ENCODE measurements around the gene PDE6A.
A peak's percentile ranks its signal among the peaks of the same experiment; 100 is the strongest.

PDE6A gene

DNA sequence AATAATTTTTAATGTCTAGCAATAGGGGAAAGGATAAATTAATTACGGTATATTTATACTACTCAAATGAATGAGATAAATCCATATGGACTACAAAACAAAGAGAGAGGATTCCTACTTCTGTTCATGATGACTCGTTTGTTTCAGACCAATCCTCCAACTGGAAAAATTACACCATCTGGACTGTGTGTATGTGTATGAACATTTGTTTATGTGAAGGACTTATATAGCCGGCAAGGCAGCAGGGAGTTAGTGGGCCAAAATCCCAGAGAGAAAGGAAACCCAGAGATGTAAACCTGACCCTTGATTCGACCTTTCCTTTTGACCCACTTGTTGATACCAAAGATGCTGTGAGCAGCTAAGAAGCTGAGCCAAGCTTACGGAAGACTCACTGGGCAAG is 20.1 kb downstream of the PDE6A start:
- no peak for DNase-seq

DNA sequence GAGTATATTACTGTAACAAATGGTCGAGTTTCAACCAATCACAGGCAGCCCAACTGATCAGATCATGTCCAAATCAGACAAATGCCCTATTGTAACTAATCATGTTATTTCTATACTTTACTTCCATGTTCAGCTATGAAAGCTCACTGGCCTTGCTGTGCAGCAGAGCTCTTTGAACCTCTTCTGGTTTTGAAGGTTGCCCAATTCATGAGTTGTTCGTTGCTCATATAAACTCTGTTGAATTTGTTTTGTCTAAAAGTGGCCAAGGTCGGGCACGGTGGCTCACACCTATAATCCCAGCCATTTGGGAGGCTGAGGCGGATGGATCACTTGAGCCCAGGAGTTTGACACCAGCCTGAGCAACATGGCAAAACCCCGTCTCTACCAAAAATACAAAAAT is 21.6 kb downstream of the PDE6A start:
- DNase-seq, result no peak

DNA sequence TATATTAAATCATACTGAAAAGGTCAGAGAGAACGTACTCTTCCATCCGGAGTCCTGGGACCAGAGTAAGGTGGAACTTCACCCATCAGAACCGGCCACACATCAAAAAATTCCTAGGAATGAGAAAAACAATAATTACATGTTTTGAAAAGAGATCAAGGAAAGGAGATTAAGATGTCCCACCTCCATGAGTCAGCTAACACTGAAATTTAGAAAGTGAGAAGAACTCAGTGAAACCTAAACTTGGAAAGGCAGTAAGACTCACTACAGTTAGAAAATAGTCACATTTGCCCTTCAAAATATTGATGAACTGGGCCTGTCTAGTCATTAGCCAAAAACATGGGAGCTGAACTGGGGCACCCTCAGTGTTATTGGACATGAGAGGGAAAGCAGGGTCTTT is 23.0 kb downstream of the PDE6A start:
- no peak for DNase-seq

DNA sequence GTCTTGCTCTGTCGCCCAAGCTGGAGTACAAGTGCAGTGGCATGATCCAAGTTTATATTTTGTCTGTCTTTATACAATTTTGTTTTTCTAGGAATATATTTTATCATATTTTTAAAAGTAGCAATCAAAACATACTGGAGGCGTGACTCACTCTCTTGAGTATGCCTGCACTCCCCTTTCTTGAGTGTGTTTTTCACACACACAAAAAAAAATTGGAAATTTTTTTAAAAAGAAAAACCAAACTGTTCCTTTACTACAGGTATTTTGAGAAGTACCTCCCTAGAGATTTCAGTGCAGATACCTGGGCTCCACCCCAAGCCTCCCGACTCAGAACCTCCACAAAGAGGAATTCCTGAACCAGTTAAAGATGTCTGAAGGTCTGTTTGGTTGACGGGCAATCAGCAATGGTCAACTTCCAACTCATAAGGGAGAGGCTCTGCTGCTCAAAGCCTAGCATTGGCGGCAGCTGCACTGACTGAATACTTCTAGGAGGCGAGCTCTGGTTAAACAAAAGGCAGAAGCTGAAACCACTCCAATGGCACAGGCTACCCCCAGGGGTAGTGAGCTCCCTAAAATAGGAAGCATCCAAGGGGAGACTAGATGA is 27.4 kb downstream of the PDE6A start:
- DNase-seq, result no peak

DNA sequence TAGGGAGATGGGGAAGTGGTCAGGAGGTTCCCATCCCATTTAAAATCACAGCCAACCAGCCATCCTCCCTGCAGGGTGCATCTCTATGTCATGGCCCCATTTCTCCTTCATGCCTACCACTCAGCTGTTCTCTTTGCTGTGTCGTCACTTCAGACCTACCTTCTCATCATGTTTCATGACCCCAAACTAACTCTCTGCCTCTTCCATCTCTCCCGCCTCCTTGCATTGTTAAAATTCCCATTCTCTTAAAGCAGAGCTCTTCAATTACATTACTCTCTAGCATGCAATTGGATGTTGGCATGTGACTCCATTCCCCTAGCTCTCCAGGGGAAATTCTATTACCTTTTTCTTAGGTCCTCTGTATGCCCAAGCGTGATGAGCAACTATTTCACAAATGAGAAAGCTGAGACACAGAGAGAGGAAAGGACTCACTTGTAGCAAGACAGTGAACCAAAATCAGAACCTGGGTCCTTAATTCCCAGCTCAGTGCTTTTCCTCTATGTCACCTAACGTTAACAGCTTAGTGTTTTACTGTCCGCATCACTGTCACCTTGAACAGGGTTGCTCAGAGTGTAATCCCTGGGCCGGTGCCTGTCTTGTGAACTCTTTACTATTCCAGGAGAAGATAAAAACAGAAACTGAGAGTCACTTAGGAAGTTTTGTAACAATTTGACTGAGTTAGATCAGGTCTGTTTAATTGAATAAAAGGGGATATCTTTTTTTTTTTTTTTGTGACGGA is 28.1 kb downstream of the PDE6A start:
- no peak for DNase-seq

DNA sequence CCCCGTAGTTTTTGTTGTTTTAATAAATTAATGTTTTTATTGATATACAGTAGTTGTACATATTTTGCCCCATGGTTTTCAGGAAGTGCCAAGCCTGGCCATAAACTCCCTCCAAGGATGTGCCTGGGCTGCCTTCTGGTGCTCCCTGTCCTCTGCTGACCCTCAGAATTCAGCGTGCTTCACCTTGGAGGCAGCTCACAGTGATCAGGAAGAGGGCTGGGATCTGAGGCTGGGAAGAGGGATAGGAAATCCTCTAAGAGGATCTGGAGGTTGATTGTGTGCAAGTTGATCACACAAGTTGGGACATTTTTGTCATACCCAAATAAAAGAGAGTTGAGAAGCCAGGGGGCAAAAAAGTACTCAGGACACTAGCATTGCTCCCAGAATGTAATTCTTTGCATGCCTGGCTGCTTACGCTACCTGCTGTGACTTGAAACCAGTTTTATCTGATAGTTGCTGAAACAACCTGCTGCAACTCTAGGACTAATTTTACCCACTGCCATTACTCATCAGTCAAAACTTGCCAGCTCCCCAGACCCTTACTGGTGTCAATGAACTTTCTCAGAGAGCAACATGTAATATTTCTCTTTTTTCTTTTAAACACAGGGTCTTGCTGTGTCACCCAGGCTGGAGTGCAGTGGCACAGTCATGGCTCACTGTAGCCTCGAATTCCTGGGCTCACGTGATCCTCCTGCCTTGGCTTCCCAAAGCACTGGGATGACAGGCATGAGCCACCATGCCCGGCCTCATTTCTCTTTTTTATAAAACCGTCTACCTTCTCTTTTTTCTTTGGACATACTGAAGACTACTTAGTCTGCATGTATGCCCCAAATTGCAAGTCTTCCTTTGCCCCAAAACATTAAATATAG is 29.0 kb downstream of the PDE6A start:
- DNase-seq, result peak; percentile 88

DNA sequence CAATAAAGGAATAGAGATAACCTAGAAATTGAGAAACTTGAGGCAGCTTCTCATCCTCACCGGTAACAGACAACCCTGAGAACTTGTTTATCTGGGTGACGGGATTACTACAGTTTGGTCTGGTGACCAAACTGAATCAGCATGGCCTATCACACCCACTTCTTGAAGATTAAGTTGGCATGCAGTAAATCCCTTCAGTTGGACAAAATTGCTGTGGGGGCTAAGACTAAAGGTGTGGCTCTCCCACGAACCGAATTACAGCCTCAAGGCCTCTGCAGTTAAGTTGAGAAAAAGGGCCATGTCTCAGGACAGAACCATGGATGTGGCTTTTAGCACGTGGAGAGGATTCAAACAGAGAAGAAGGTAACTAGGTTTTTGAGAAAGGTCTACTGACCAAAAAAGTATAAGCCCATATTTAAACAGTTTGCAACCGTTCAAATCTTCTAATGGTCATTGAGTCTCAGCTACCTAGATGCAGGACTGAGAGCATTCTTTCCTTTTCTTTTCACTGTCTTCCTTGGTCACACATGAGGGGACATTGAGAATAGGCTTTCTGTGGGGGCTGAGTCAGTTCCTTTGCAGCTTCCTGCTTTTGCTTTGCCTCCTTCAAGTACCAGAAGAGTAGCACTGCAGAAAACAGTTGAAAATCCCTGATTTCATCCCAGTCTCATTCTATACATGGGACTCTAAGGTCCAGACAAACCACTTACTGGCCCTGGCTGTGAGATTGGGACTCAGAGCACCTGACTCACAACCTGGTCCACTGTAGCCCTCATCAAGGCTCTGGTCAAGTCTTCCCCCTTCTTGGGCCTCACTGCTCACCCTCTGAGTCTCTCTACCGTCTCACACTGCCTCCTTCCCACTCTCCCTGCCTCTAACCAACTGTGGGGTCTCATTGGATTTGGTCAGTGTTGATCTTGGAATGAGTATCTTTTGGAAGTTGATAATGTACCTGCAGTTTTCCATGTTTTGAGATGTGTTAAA is 30.9 kb downstream of the PDE6A start:
- DNase-seq, result no peak

DNA sequence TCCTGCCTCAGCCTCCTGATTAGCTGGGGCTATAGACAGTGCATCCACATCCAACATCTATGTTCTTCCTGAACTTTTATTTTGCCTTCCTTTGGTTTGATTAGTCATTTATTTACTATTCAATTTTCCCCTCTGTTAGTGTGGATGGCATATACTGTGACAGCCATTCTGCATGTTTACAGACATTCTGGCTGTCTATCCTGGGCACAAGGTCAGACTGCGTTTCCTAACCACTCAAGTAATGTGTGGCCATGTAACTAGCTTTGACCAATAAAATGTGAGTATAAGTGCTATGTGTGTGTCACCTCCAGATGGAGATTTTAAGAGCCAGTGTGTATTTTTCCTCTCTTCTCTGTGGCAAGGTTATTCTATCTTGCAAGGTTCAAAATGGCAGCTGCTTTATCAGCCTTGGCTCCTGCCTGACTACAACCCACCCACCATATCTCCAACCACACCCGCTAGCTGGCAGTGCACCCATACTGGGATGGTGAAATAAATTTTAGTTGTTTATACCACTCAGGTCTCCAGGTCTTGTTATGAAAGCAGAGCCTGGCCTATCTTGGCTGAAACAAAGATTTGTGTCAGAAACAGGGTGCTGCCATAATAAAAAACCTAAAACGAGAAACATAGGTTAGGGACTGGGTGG is 32.2 kb downstream of the PDE6A start:
- no peak for DNase-seq

DNA sequence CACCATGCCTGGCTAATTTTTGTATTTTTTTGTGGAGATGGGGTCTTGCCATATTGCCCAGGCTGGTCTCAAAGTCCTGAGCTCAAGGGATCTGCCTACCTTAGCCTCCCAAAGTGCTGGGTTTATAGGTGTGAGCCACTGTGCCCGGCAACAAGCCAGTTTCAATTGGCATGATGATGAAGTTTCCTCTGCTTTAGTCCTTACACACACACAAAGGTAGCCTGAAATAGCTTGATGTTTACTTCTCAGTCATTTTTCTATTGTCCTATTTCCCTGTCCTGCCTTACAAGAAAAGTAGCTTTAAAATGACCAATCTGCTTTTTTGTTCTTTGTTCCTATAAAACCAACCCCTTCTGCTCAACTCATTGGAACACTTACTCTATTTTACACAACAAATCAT is 33.6 kb downstream of the PDE6A start:
- DNase-seq, result no peak

DNA sequence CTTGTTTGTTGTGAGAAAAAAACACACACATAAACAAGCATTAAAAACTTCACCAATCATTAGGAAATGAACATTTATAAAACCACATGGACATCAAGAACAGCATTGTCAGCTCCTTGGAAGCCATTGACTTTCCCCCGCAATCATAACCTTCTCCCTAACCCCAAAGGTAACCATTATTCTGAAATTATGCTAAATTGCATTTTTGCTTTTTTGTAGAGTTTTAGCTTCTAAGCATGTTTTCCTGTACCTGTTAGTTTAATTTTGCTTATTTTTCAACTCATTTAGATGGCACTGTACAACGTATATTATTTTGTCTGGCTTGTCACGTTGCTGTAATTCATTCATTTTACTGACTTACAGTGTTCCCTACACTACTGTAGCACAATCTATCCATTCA is 36.8 kb downstream of the PDE6A start:
- DNase-seq, result no peak

DNA sequence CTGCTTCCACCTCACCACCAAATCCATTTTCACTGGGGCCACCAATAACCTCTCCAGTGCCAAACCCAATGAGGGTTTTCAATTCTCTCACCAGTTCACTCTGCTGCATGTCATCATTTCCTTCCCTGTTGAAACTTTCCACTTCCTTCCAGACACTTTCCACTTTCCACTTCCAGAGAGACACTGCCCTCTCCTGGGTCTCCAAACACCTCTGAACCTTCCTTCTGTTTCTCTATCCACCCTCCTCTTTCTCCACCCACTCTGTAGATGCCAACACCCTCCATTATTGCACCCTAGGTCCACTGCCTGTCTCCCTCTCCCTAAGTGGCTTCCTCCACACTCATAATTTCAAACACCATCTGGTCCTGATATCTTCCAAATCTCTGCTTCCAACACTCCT is 39.6 kb downstream of the PDE6A start:
- no peak for DNase-seq

DNA sequence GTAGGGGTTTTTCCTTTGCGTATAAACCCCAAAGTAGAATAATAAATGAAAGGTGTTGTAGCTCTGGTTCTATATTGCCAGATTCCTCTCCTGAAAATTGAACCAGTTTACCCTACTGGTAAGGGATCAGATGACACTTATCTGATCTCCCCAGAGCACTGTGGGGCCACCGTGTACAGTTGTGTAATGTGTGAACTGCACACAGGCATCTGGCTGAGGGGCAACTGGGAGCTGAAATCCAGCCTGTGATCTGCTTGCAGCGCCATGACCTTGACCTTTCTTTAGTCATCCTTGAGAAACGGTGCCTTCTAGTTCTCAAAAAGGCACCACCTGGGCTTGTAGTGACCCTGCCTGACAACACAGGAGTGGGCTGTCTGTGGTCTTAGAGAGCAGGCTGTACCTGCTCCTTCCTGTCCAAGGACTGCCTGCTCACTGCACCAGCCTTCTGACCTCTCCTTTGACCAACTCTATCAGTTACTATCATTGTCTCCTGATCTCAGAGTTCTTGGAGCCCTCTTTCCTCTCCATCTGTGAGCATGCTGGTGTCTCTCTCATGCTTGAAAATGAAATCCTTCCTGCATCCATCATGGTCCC is 40.2 kb downstream of the PDE6A start:
- no peak for DNase-seq

DNA sequence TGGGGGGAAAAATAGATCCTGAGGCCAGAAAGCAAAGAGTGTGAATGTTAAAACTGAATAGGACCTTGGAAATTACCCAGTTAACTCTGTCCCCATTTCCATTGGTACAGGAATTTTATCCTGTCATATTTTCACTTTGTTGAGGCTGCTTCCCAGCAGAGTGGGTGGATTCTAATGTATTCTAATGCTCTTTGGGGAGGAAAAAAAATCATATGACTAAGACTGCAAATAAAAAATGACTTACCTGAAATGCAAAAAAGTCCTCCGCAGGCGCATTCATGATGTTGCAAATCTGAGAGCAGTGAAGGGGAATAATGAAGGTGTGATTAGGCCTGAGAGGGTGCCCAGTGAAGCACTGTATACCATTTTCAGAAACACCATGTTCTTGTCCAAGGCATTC is 41.2 kb downstream of the PDE6A start:
- DNase-seq, result no peak

DNA sequence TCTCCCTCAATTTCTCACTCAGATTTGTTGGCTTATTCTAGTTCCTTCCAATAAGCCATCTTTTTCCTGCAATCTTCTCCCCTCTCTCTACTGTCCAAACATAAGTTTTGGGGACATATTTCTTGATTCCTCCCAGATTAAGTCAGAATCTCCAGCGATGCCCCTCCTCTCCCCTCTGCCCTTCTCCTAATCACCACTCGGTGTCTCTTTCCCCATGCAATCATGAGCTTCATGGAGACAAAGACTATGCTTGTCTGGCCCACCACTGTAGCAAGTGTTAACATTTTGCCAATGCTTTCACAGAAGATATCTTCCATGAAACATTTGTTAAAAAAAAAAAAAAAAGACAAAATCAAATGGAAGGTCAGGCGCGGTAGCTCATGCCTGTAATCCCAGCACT is 42.4 kb downstream of the PDE6A start:
- no peak for DNase-seq

DNA sequence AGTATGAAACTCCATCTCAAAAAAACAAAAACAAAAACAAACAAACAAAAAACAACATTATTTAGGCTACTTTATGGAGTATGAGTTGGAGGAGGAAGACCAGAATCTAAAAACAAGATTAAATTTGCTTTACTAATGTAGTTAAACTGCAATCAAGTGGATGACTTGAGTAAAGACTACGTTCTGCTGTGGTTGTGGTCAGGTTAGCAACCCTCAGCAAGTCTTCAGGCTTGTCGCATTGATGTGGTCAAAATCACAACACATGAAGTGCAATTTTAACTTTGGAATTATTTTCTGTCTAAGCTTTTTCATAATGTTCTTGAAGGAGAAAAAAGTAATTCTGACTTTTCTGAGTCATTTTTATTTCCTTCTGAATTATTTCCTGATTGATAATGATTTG is 43.1 kb downstream of the PDE6A start:
- no peak for DNase-seq

DNA sequence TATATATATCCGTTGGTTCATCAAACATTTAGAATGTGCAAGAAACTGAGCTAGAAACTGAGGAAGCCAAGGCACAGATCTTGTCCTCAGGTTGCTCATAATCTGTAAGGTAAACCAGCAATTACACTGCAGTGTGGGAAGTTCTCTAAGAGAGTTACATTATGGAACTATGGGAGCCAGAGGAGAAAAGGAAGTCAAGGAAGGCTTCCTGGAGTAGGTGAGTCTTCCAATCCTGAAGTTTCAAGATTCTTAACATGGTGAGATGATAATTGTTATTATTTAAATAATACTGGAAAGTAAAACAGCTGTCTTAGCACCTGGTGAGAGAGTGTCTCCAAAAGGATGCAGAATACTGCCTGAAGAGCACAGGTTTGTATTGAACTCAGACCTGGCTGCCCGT is 44.2 kb downstream of the PDE6A start:
- no peak for DNase-seq

DNA sequence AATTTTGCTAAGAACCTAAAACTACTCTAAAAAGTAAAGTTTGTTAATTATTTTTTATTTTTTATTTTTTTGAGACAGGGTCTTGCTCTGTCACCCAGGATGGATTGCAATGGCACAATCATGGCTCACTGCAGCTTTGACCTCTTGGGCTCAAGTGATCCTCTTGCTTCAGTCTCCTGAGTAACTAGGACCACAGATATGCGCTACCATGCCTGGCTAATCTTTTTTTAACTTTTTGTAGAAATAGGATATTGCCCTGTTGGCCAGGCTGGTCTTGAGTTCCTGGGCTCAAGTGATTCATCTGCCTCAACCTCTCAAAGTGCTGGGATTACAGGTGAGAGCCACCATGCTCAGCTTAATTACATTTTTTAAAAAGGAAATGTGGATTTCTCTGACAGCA is 45.8 kb downstream of the PDE6A start:
- DNase-seq, result no peak

DNA sequence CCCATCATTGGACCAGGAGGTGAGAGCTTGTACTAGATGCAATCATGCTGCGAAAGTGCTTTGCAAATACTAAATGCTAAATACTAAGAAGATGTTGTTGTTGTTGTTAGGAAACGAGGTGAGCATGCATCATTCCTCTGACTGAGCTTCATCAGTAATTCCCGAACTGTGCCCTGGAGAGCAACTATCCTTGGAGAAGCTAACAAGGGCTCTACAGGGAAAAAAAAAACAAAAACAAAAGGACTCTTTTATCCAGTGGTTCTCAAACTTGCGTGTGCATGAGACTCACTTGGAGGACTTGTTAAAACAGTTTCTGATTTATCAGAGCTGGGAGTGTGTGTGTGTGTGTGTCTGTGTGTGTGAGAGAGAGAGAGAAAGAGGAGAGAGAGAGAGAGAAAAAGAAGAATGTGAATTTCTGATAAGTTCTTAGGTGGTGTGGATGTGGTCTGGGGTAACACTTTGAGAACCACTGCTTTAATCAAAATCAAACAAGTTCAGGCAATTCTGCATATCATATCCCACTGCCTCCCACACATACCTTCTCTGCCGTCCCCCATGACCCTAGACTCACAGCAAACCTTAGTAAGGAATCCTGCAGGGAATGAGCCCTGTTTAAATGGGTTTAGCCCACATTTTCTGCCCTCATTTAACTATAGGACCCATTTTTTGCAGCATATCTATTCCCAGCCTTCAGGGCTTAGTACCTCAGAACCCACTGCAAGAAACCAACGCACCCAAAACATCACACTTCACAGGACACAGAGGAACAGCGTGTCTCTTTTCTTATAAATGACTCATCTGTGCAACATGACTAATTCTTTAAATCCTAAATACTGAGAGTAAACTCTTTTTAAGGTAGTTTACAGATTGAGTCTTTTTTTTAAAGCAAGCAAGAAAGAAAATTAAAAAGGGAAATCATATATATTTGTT is 48.9 kb downstream of the PDE6A start:
- DNase-seq, result no peak

DNA sequence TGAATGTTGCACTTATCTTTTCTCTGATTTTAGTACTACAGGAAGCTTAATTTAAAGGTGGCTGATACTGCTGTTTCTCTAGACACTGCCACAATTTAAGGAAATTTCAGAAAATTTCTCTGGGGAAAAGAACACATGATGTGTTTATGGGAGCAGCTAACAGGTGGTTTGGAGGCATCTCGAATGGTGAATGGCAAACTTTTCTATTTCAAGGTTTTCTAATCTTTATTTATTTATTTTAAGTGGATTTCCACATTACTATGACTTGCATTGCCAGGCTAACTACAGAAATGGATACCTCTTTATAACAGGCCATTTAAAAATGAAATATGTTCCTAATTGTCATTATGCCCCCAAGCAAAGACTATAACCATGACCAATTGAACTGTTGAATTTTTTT is 50.4 kb downstream of the PDE6A start:
- DNase-seq, result no peak

DNA sequence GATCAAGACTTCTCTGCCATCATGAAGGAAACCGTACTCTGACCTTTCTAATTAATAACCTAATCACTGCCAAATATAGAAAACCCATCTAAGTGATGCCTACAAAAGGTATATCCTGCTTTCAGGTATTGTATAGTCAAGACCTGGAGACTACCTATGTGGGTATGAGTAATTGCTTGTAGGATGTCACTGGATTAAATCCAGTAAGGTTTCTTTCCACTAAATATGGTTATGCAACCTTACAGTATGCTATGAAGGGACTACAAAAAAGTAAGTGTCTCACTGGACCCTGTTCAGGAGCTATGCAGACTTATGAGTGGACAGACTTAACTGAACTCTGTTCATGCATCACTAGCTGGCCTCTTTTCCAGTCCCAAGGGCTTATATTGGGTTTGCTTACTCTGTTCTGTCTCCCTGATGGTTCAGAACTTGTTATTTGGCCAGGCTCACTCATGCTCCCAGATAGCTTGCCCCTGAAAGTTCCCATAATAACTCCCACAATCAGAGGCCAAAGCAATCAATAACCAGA is 51.1 kb downstream of the PDE6A start:
- DNase-seq, result no peak
